KMS-11 (cell line): Measurements from ENCODE around the gene VPS35L.

Source experiments
- H2AFZ ChIP-seq: fragments of 200-600 bp; sonication (generic); 2 replicates; pipeline ENCODE4 v1.6.1; 2016; ENCODE audit warnings: antibody characterized with exemption, mixed run types, low read depth
- H3K27ac ChIP-seq: fragments of 200-600 bp; sonication (generic); 2 replicates; pipeline ENCODE4 v1.6.1; 2016; ENCODE audit warnings: mild to moderate bottlenecking, mixed run types
- H3K27me3 ChIP-seq: fragments of 200-600 bp; sonication (generic); 2 replicates; pipeline ENCODE4 v1.6.1; 2017; ENCODE audit warnings: mild to moderate bottlenecking, low read depth, mixed run types, moderate library complexity; ENCODE audit not compliant: insufficient read depth
- H3K36me3 ChIP-seq: fragments of 200-600 bp; sonication (generic); 2 replicates; pipeline ENCODE4 v1.6.1; 2017; ENCODE audit warnings: mild to moderate bottlenecking, mixed run types; ENCODE audit not compliant: insufficient read depth
- H3K4me1 ChIP-seq: fragments of 200-600 bp; sonication (generic); 2 replicates; pipeline ENCODE4 v1.6.1; 2016; ENCODE audit warnings: mild to moderate bottlenecking, low read depth, mixed run types; ENCODE audit not compliant: poor library complexity, severe bottlenecking
- H3K4me2 ChIP-seq: fragments of 200-600 bp; sonication (generic); 2 replicates; pipeline ENCODE4 v1.7.0; 2016; ENCODE audit warnings: mild to moderate bottlenecking, mixed run types
- H3K4me3 ChIP-seq: fragments of 200-600 bp; sonication (generic); IDR thresholded peaks from 2 replicates; pipeline ENCODE4 v1.6.1; 2017; ENCODE audit warnings: low read depth, low read length, mixed read lengths; ENCODE audit not compliant: insufficient read depth
- H3K79me2 ChIP-seq: fragments of 200-600 bp; sonication (generic); 2 replicates; pipeline ENCODE4 v1.6.1; 2016; ENCODE audit warnings: low read depth, mixed run types; ENCODE audit not compliant: insufficient read depth
- H3K9ac ChIP-seq: fragments of 200-600 bp; sonication (generic); 2 replicates; pipeline ENCODE4 v1.6.1; 2016; ENCODE audit warnings: mild to moderate bottlenecking, mixed run types
- H4K20me1 ChIP-seq: fragments of 200-600 bp; sonication (generic); 2 replicates; pipeline ENCODE4 v1.6.1; 2016; ENCODE audit warnings: mild to moderate bottlenecking, mixed run types; ENCODE audit not compliant: insufficient read depth
- CTCF ChIP-seq: fragments of 200-600 bp; sonication (generic); conservative IDR thresholded peaks from 2 replicates; pipeline ENCODE4 v1.6.1; 2017; ENCODE audit warnings: low read depth, mild to moderate bottlenecking, antibody characterized with exemption, low read length, moderate library complexity, mixed read lengths

Gene VPS35L

DNA sequence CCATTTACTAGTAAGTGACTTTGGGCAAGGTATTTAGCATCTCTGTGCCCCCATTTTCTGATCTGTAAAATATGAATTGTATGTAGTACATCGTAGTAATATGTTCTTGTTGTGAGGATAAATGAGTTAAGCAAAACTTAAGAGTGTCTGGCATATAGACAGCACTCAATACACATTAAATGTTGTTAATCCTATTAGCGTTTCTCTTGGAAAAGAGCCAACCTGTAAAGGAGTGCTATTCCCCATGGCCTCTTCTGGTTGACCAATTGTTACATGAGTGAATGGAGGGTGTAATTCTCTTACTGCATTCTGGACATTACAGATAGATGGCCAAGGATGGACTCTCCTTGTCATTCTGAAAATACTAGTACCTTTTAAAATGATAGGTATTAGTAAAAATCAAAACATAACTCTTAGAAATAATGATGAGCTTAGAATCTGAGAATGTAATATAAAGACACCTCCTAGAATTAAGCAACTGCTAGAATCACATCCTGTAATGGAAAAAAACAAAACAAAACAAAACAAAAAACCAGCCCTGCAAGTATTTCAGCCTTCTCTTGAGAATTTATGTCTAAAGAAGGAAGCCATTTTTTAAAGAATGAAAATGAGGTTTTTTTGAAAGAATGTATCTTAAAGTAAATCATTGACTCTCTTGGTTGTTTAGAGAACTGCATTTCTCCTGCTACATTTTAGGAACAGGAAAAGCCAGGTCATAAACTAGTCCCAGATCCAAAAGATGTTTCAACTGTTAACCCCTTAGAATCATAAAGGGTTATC lies 193.1 kb downstream of the VPS35L start:
- H3K4me1 ChIP-seq, result no peaks in the 10 kb centered on the region
- H3K36me3 ChIP-seq, result no peaks in the 10 kb centered on the region
- H3K27me3 ChIP-seq, result no peaks in the 10 kb centered on the region
- no peak overlapping the region for H3K9ac ChIP-seq
- TF ChIP-seq CTCF, result no peak
- H3K79me2 ChIP-seq, result no peaks in the 10 kb centered on the region
- H2AFZ ChIP-seq, result no peak overlapping the region
- H3K4me3 ChIP-seq, result no peak overlapping the region
- H3K27ac ChIP-seq, result no peak overlapping the region
- no peak overlapping the region for H3K4me2 ChIP-seq
- H4K20me1 ChIP-seq, result no peaks in the 10 kb centered on the region

GRCh38 chr16:19749571-19750080 lies 194.1 kb downstream of the VPS35L start:
- Histone ChIP-seq H3K9ac (no peak overlapping the region), H2AFZ (no peak overlapping the region), H3K27ac (no peak overlapping the region), H3K79me2 (no peaks in the 10 kb centered on the region), H3K4me3 (no peak overlapping the region), H3K36me3 (no peaks in the 10 kb centered on the region), H3K4me2 (no peak overlapping the region), H3K4me1 (no peaks in the 10 kb centered on the region), H4K20me1 (no peaks in the 10 kb centered on the region), H3K27me3 (no peaks in the 10 kb centered on the region)
- TF ChIP-seq CTCF, result no peak
